PC-9 (cell line): Measurements from ENCODE around the gene RNASEH2A. TPM values are rescaled to one million over a fixed set of nuclear protein-coding genes. Genes with fewer than 3 reads are reported as not detected.

Experiments
- BruUV-seq: library from RNA; stranded (reverse); fragments of 400-500 nt; replicated peaks from 2 replicates; lab custom pipeline; 2021; lab: Mats Ljungman, UMichigan
- CTCF ChIA-PET: fragments of 300-600 bp; sonication (Branson Sonifier 250); formaldehyde crosslinking; loops from one replicate; lab custom pipeline; 2022; ENCODE audit warnings: antibody characterized with exemption; lab: Charles Lee
- POLR2A ChIA-PET: fragments of 300-600 bp; sonication (Branson Sonifier 250); formaldehyde crosslinking; loops from one replicate; lab custom pipeline; 2022; ENCODE audit warnings: antibody characterized with exemption; ENCODE audit not compliant: unreplicated experiment; lab: Charles Lee
- DNase-seq, 2 experiments: peaks; one replicate each; pipeline versions ENCODE4 v3.0.0 to v3.0.0-alpha.2; 2015 to 2022; ENCODE audit warnings: mixed read lengths in 1 of 2
- H2AFZ ChIP-seq: fragments of 200-600 bp; sonication (generic); 2 replicates; pipeline ENCODE4 v1.8.1; 2017; ENCODE audit warnings: antibody characterized with exemption
- H3F3A ChIP-seq: fragments of 200-600 bp; sonication (generic); 2 replicates; pipeline ENCODE4 v1.8.1; 2017; ENCODE audit warnings: antibody characterized with exemption, mild to moderate bottlenecking, low read depth; ENCODE audit not compliant: insufficient read depth
- H3K27ac ChIP-seq: fragments of 200-600 bp; sonication (generic); 2 replicates; pipeline ENCODE4 v1.6.1; 2016; ENCODE audit warnings: mixed run types
- H3K27me3 ChIP-seq: fragments of 200-600 bp; sonication (generic); 2 replicates; pipeline ENCODE4 v1.6.1; 2016; ENCODE audit warnings: low read depth, mixed run types; ENCODE audit not compliant: insufficient read depth
- H3K36me3 ChIP-seq: fragments of 200-600 bp; sonication (generic); 2 replicates; pipeline ENCODE4 v1.6.1; 2016; ENCODE audit warnings: low read depth, mixed run types
- H3K4me1 ChIP-seq: fragments of 200-600 bp; sonication (generic); replicated peaks from 2 replicates; pipeline ENCODE4 v1.6.1; 2016; ENCODE audit warnings: mixed run types; ENCODE audit not compliant: insufficient read depth
- H3K4me2 ChIP-seq: fragments of 200-600 bp; sonication (generic); 2 replicates; pipeline ENCODE4 v1.6.1; 2017; ENCODE audit warnings: mixed run types
- H3K4me3 ChIP-seq: fragments of 200-600 bp; sonication (generic); 2 replicates; pipeline ENCODE4 v1.6.1; 2016; ENCODE audit warnings: mixed run types
- H3K79me2 ChIP-seq: fragments of 200-600 bp; sonication (generic); 2 replicates; pipeline ENCODE4 v1.6.1; 2017; ENCODE audit warnings: low read depth, mixed run types
- H3K9me2 ChIP-seq: fragments of 200-600 bp; sonication (generic); 2 replicates; pipeline ENCODE4 v1.8.1; 2017; ENCODE audit warnings: mild to moderate bottlenecking; ENCODE audit not compliant: insufficient read depth
- H3K9me3 ChIP-seq: fragments of 200-600 bp; sonication (generic); 2 replicates; pipeline ENCODE4 v1.8.1; 2016; ENCODE audit warnings: low read depth; ENCODE audit not compliant: insufficient read depth
- H4K20me1 ChIP-seq: fragments of 200-600 bp; sonication (generic); 2 replicates; pipeline ENCODE4 v1.8.1; 2017; ENCODE audit not compliant: insufficient read depth
- EZH2 ChIP-seq: fragments of 200-600 bp; sonication (generic); IDR thresholded peaks from 2 replicates; pipeline ENCODE4 v1.8.0; 2017; ENCODE audit warnings: antibody characterized with exemption, low read depth
- intact Hi-C: fragments of 100-400 bp; cut with micrococcal nuclease; formaldehyde crosslinking; loops from one replicate; pipeline ENCODE4 v1.10.0; 2022; ENCODE audit not compliant: unreplicated experiment
- total RNA-seq: library from RNA; stranded (reverse); gene quantifications from 2 replicates; pipeline ENCODE4 v1.2.3, GENCODE V29; 2021
- TF ChIP-seq, protein P1 (sequence below): fragments of 200-600 bp; sonication (generic); conservative IDR thresholded peaks from 2 replicates; pipeline ENCODE4 v1.6.1; 2017; ENCODE audit warnings: mixed run types, antibody characterized with exemption, mild to moderate bottlenecking, moderate library complexity

RNASEH2A gene
- total RNA-seq, 1 experiment from 2014 or later = 38.6 TPM

GRCh38 chr19:12793290-12794195 lies 12.8 kb upstream of the RNASEH2A start:
- H3K4me3 ChIP-seq = peak overlapping the region; percentile 73
- TSS peak; percentile 27 for BruUV-seq
- no peaks in the 10 kb centered on the region; the same call in 1 of the 2 replicates for H3K36me3 ChIP-seq
- peaks cover 18% of the 10 kb centered on the region for H4K20me1 ChIP-seq
- intact Hi-C loops = no loop called here
- no peaks in the 10 kb centered on the region for H3K27me3 ChIP-seq
- H3K4me2 ChIP-seq = peak overlapping the region; percentile 91
- peaks cover 33% of the 10 kb centered on the region for H3K79me2 ChIP-seq
- DNase-seq = peak; percentile 87 to 94
- CTCF ChIA-PET = interaction anchor here (0.6 to 2.2 kb wide), 5 partner anchors 11 to 113 kb away, joined by 3 to 11 read pairs (median 4); no protein-coding TSS in a partner anchor
- POLR2A ChIA-PET = interaction anchor here (0.6 to 3.8 kb wide), 7 partner anchors 12 to 399 kb away, joined by 3 to 59 read pairs (median 8); no protein-coding TSS in a partner anchor
- H3K4me1 ChIP-seq = peaks cover 40% of the 10 kb centered on the region
- no peak overlapping the region for H2AFZ ChIP-seq
- H3K9me3 ChIP-seq = no peaks in the 10 kb centered on the region
- H3K9me2 ChIP-seq = no peaks in the 10 kb centered on the region
- peaks cover 73% of the 10 kb centered on the region for H3F3A ChIP-seq
- H3K27ac ChIP-seq = peak overlapping the region; percentile 78
- TF ChIP-seq EZH2 = no peak
- TF ChIP-seq, protein P1, sequence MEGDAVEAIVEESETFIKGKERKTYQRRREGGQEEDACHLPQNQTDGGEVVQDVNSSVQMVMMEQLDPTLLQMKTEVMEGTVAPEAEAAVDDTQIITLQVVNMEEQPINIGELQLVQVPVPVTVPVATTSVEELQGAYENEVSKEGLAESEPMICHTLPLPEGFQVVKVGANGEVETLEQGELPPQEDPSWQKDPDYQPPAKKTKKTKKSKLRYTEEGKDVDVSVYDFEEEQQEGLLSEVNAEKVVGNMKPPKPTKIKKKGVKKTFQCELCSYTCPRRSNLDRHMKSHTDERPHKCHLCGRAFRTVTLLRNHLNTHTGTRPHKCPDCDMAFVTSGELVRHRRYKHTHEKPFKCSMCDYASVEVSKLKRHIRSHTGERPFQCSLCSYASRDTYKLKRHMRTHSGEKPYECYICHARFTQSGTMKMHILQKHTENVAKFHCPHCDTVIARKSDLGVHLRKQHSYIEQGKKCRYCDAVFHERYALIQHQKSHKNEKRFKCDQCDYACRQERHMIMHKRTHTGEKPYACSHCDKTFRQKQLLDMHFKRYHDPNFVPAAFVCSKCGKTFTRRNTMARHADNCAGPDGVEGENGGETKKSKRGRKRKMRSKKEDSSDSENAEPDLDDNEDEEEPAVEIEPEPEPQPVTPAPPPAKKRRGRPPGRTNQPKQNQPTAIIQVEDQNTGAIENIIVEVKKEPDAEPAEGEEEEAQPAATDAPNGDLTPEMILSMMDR = no peak; the same call in 1 of the 2 replicates

GRCh38 chr19:12794196-12794941 lies 12.0 kb upstream of the RNASEH2A start:
- ChIA-PET CTCF (interaction anchor here (0.7 to 1.4 kb wide), 2 partner anchors 42 to 147 kb away, joined by 4 to 5 read pairs; no protein-coding TSS in a partner anchor), POLR2A (interaction anchor here (0.7 kb wide), 3 partner anchors 29 to 43 kb away, joined by 18 to 38 read pairs (median 20); no protein-coding TSS in a partner anchor)
- Histone ChIP-seq H3K4me3 (peak overlapping the region; percentile 73; the same call in 1 of the 2 replicates), H3K4me2 (peak overlapping the region; percentile 91), H3K9me3 (no peaks in the 10 kb centered on the region), H3K27ac (peak overlapping the region; percentile 78), H3K27me3 (no peaks in the 10 kb centered on the region), H3K79me2 (peaks cover 32% of the 10 kb centered on the region), H3F3A (peaks cover 73% of the 10 kb centered on the region), H3K4me1 (peaks cover 33% of the 10 kb centered on the region), H3K9me2 (no peaks in the 10 kb centered on the region), H3K36me3 (peaks cover under 1% of the 10 kb centered on the region; the same call in 1 of the 2 replicates), H2AFZ (no peak overlapping the region), H4K20me1 (peaks cover 18% of the 10 kb centered on the region)
- no peak for DNase-seq
- intact Hi-C loops = no loop called here
- BruUV-seq = no TSS peak
- TF ChIP-seq EZH2 = no peak
- TF ChIP-seq, protein P1 = no peak

- BruUV-seq = no TSS peak
- no peak for TF ChIP-seq EZH2
- TF ChIP-seq, protein P1 = no peak
- Histone ChIP-seq H3K9me2 (no peaks in the 10 kb centered on the region), H3F3A (peaks cover 78% of the 10 kb centered on the region), H3K79me2 (peaks cover 37% of the 10 kb centered on the region), H3K27ac (no peak overlapping the region), H3K9me3 (no peaks in the 10 kb centered on the region), H3K36me3 (peaks cover 7% of the 10 kb centered on the region; the same call in 1 of the 2 replicates), H3K27me3 (no peaks in the 10 kb centered on the region), H3K4me1 (peaks cover 33% of the 10 kb centered on the region), H3K4me3 (no peak overlapping the region; the same call in 1 of the 2 replicates), H2AFZ (no peak overlapping the region), H4K20me1 (peaks cover 18% of the 10 kb centered on the region), H3K4me2 (peak overlapping the region; percentile 91)
- no peak for DNase-seq
- ChIA-PET POLR2A (interaction anchor here (0.7 to 1.1 kb wide), 5 partner anchors 21 to 71 kb away, joined by 4 to 38 read pairs (median 18); no protein-coding TSS in a partner anchor), CTCF (interaction anchor here (0.7 to 1.8 kb wide), 4 partner anchors 29 to 146 kb away, joined by 4 to 14 read pairs (median 4); no protein-coding TSS in a partner anchor)
- intact Hi-C loops = no loop called here
Measured at GRCh38 chr19:12794971-12795381, 11.4 kb upstream of the RNASEH2A start.
